Kidney (tissue), 14 donors: ENCODE results near the gene APMAP. TPM values are rescaled to one million over a fixed set of nuclear protein-coding genes. Genes with fewer than 3 reads are reported as not detected.

Source experiments
- DNase-seq, 5 donors: peaks; one replicate each; pipeline ENCODE4 v3.0.0-alpha.2; 2013 to 2020
- FAIRE-seq: peaks from 2 replicates; lab custom pipeline; 2012; peaks lifted over from hg19 to GRCh38; lab: Jason Lieb, UNC
- H3K27ac ChIP-seq, 2 donors: one replicate each; pipeline ENCODE4 v1.7.0; 2013; ENCODE audit warnings: low read depth in 2 of 2, low read length in 2 of 2, inconsistent platforms in 1 of 2
- H3K27me3 ChIP-seq: one replicate; pipeline ENCODE4 v1.7.1; 2013; ENCODE audit warnings: low read length, inconsistent platforms; ENCODE audit not compliant: control insufficient read depth, insufficient read depth
- H3K36me3 ChIP-seq, 3 donors: one replicate each; pipeline versions ENCODE4 v1.7.0 to v1.7.1; 2013; ENCODE audit warnings: low read length in 3 of 3, control low read depth in 1 of 3, inconsistent platforms in 1 of 3; ENCODE audit not compliant: insufficient read depth in 3 of 3, control insufficient read depth in 2 of 3
- H3K4me1 ChIP-seq, 3 donors: one replicate each; pipeline versions ENCODE4 v1.7.0 to v1.7.1; 2013; ENCODE audit warnings: low read length in 3 of 3, inconsistent platforms in 1 of 3, low read depth in 1 of 3; ENCODE audit not compliant: control insufficient read depth in 2 of 3, insufficient read depth in 2 of 3
- H3K4me3 ChIP-seq, 3 donors: one replicate each; pipeline versions ENCODE4 v1.7.0 to v1.8.1; 2013; ENCODE audit warnings: low read length in 3 of 3, control low read depth in 1 of 3, inconsistent platforms in 1 of 3
- H3K9ac ChIP-seq, 3 donors: one replicate each; pipeline versions ENCODE4 v1.7.0 to v1.7.1; 2013; ENCODE audit warnings: low read length in 3 of 3, control low read depth in 1 of 3, inconsistent platforms in 1 of 3
- H3K9me3 ChIP-seq, 3 donors: one replicate each; pipeline versions ENCODE4 v1.7.0 to v1.7.1; 2013; ENCODE audit warnings: low read length in 3 of 3, control low read depth in 1 of 3, inconsistent platforms in 1 of 3; ENCODE audit not compliant: control insufficient read depth in 2 of 3, insufficient read depth in 1 of 3
- intact Hi-C: fragments of 100-400 bp; cut with DNase I; formaldehyde crosslinking; loops from one replicate; pipeline ENCODE4 v1.11.1; 2022
- polyA plus RNA-seq: library from polyadenylated mRNA; stranded (reverse); fragments of 350-450 nt; fragmentation: Illumina TruSeq; extraction: RNeasy Lipid Tissue Mini Kit (QIAGEN cat#74804); gene quantifications from one replicate; pipeline ENCODE4 v1.2.3, GENCODE V29; 2014; ENCODE audit warnings: low read depth, low replicate concordance; ENCODE audit not compliant: insufficient read depth
- total RNA-seq: library from RNA; stranded (reverse); fragmentation: NEBNext Ultra II Directional; extraction: Animal tissue kit (Norgen Biotek cat#: 25700); gene quantifications from one replicate; pipeline ENCODE4 v1.2.1, GENCODE V29; 2021
- TF ChIP-seq, protein P1 (sequence below): IDR thresholded peaks from 3 replicates; pipeline ENCODE4 v1.5.1; 2012; ENCODE audit warnings: mild to moderate bottlenecking, moderate library complexity, borderline replicate concordance; ENCODE audit not compliant: insufficient read depth; ENCODE audit errors: extremely low read depth
- donor health status: control.
- donor health status: control.
- donor health status: control.
- donor health status: control.
- donor health status: control.
- donor health status: DM: yes; HTN: yes; CAD: no.
- donor health status: Normal renal cell carcinoma (clear cell type).

Gene APMAP
- total and polyA plus RNA-seq, 2 donors from 2014 or later: 79.7 to 90.9 TPM

DNA sequence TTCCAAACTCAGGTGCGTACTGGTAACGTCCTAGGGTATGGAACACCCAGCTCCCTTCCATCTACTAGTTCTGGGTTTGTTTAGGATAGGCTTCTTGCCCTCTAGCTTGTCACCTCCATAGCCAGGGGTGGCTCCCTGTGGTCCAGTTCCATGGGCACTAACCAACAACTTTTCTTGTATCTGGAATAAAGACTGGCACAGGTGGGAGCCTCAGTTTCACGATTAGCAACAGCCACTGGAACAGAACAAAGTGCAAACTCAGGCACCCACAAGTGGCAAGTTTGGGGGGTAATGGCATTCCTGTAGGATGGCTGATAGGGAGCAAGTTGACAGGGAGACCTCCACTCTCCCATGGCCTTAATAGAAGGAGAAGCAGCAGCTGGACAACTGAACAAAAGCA lies 5.6 kb upstream of the APMAP start:
- Histone ChIP-seq H3K4me1 (peaks cover 0 to 9% (median 6%) of the 10 kb centered on the region in 3 donors), H3K36me3 (peaks cover 0 to 2% (median 0%) of the 10 kb centered on the region in 3 donors), H3K27ac (no peak overlapping the region), H3K27me3 (no peaks in the 10 kb centered on the region), H3K9me3 (no peaks in the 10 kb centered on the region), H3K9ac (no peak overlapping the region), H3K4me3 (no peak overlapping the region)
- no peak for FAIRE-seq
- intact Hi-C loops: loop anchor here (5.0 to 10.0 kb wide), 2 partner anchors 64 to 177 kb away; no protein-coding TSS in a partner anchor
- DNase-seq: peak in 2 of 5 donors; percentile 6 to 18
- TF ChIP-seq, protein P1, sequence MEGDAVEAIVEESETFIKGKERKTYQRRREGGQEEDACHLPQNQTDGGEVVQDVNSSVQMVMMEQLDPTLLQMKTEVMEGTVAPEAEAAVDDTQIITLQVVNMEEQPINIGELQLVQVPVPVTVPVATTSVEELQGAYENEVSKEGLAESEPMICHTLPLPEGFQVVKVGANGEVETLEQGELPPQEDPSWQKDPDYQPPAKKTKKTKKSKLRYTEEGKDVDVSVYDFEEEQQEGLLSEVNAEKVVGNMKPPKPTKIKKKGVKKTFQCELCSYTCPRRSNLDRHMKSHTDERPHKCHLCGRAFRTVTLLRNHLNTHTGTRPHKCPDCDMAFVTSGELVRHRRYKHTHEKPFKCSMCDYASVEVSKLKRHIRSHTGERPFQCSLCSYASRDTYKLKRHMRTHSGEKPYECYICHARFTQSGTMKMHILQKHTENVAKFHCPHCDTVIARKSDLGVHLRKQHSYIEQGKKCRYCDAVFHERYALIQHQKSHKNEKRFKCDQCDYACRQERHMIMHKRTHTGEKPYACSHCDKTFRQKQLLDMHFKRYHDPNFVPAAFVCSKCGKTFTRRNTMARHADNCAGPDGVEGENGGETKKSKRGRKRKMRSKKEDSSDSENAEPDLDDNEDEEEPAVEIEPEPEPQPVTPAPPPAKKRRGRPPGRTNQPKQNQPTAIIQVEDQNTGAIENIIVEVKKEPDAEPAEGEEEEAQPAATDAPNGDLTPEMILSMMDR: no peak

- no peak for FAIRE-seq
- H3K36me3 ChIP-seq: no peaks in the 10 kb centered on the region
- H3K4me1 ChIP-seq: peaks cover 0 to 9% (median 6%) of the 10 kb centered on the region in 3 donors
- intact Hi-C loops: loop anchor here (5.0 to 10.0 kb wide), 2 partner anchors 66 to 178 kb away; no protein-coding TSS in a partner anchor
- no peak overlapping the region for H3K27ac ChIP-seq
- TF ChIP-seq, protein P1: no peak
- H3K27me3 ChIP-seq: no peaks in the 10 kb centered on the region
- H3K4me3 ChIP-seq: no peak overlapping the region
- peak in 2 of 5 donors; percentile 14 to 17 for DNase-seq
- H3K9ac ChIP-seq: no peak overlapping the region
- H3K9me3 ChIP-seq: no peaks in the 10 kb centered on the region
These were observed 4.2 kb upstream of the APMAP start for GRCh38 chr20:24996449-24997377.

GRCh38 chr20:24995741-24996448 lies 3.3 kb upstream of the APMAP start:
- peak in 2 of 5 donors; percentile 18 to 33 for DNase-seq
- Histone ChIP-seq H3K27me3 (no peaks in the 10 kb centered on the region), H3K9ac (no peak overlapping the region), H3K4me1 (peaks cover 0 to 14% (median 6%) of the 10 kb centered on the region in 3 donors), H3K4me3 (no peak overlapping the region), H3K27ac (no peak overlapping the region), H3K36me3 (no peaks in the 10 kb centered on the region), H3K9me3 (no peaks in the 10 kb centered on the region)
- TF ChIP-seq, protein P1: no peak
- FAIRE-seq: no peak
- intact Hi-C loops: loop anchor here (5.0 to 10.0 kb wide), 2 partner anchors 66 to 179 kb away; no protein-coding TSS in a partner anchor
